Embryonic facial prominence (tissue), 1 donor: ENCODE data around the gene ATF1.
"Not testable (repeated sequence)": the region's sequence is repeated elsewhere in the genome, so short reads cannot be mapped to it uniquely, and the experiment has no call there.

Source experiments
- DNase-seq: peaks from one replicate; pipeline ENCODE4 v3.0.0-alpha.2; 2016; ENCODE audit errors: extremely low spot score

The ATF1 gene

DNA sequence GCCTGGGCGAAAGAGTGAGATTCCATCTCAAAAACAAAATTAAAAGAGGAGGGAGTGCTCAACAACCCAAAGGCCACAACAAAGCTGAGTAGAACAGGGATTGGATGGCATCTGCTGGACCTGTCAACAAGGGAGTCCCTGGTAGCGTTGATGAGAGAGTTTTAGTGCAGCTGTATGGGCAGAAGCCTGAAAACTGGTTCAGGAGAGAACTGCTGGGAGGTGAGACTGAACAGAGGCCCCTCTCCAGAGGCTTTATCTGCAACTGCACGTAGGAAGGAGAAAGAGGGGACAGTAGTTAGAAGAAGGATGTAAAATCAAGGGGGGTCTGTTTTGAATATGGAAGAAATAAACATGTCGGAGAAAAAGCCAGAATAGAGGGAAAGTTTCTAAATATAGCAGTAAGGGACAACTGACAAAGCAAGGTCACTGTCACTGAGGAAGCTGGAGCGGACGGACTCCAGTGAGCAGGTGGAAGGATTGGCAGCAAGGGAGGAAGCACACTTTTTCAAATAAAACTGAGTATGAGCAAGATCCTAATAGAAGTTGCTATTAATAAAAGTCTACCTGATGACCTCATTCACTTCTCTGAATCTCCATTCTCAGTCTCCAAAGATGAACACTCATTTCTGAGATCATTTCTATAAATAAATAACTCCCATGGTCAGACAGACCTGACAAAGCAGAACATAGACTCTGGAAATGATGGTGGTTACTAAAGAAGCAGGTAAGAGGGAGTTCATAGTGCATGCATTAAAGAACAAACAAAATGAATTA lies 11.8 kb upstream of the ATF1 start:
- DNase-seq, result no peak

DNA sequence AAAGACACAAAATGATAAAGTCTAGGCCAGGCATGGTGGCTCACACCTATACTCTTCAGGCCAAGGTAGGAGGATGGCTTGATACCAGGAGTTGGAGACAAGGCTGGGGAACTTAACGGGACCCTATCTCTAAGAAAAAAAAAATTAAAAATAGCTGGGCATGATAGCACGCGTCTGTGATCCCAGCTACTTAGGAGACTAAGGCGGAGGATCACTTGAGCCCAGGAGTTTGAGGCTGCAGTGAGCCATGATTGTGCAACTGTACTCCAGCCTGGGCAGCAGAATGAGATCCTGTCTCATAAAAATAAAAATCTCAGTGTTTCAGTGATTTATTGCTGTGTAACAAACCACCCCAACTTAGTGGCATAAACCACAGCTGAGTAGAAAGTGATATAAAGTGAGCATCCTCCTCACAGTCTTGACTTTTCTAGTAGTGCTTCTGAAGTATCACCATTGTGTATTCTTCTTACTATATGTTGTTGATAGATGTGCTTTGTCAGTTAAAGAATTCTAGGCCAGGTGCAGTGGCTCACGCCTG lies 10.6 kb upstream of the ATF1 start:
- DNase-seq, result no peak

DNA sequence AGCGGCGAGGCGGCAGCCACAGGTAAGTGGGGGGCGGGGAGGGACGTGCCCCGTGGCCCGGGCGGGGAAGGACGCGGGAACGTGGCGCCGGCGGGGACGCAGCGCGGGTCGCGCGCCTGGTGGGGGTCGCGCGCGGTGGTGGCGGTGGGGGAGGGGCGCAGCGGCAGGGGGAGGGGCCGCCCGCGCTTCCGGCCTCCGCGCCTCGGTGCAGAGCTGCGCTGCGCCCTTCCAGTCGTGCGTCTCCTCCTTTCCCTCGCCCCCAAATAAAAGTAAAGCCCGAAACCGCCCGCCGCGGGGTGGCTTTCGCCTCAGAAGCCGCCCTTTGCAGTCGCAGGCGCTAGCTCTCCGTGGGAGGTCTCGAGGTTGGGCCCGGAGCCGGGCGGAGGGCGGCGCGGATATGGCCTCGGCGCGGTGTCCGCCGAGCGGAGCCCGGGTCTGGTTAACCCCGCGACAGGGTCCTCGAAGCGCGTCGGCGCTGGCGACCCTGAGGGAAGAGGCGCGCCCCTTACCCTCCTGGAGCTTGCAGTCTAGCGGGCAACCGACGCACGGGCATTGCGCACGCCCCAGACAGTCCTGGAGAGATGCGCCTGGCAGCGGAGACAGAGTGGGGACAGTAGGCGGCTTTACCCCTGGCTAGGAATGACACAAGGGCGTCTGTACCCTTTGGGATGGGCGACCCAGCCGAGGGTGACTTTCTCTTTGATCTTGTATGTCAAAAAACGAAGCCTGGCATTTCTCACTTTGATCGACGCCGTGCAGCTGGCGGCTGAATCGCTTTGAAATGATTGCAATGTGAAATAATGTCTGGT lies 589 bp downstream of the ATF1 start:
- DNase-seq, result peak; percentile 22

DNA sequence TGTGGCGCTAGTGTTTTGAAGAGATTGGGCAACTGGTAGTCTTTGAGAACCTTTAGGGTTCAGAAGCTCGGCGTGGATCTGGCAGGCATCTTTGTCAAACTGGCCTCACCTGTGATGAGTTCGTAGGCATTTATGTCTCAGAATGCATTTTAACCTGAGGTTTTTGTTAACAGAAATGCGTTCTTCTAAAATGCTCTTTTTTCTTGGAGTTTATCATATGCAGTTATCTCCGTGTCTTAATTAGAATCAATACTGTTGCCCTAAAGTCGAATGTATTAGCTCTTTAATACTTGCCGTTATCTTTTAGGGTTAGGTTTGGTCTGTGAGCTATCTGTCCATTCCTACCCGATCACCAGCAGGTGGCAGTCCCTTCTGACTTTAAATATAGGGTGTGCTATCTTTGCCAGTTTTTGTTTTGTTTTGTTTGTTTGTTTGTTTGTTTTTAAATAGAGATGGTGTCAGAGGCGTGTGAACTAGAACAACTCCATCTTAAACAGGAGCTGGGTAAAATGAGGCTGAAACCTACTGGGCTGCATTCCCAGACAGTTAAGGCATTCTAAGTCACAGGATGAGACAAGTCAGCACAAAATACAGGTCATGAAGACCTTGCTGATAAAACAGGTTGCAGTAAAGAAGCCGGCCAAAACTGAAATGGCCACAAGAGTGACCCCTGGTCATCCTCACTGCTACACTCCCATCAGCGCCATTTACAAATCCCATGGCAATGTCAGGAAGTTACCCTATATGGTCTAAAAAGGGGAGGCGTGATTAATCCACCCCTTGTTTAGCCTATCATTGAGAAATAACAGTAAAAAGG lies 1.4 kb downstream of the ATF1 start:
- DNase-seq, result peak; percentile 22

DNA sequence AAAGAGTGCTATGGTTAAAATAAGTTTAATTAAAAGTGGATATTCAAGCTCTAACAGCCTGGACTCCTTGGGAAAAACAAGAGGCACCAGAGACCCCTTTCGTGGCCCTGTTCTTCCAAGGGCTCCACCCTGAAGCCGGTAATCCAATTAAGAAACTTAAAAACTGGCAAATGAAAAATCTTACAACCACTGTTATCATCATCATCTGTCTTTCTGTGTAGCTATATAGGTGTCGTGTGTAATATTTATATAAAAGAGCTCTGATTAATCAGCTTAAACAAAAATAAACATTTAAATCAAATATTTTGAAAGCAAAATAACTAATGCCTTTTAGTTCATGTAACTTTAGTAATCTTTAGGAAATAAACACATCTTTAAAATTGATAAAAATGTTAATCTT lies 4.5 kb downstream of the ATF1 start:
- DNase-seq, result no peak

DNA sequence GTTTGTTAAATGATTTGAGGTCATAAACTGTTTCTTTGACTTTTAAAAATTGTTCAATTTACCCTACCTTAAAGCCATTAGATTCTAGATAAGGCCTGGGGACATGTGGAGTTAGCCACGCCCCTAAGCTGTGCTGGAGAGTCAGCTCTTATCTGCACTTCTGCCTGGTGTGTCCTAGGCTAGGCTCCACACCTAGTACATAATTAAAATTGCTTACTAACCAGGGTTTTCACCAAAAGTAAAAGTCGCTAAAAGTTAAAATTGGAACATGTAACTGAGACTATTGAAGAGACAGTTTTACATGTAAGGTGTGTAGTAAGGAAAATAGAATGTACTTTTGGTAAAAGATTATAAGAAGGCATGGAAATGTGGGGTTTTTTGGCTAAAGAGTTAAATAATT lies 4.9 kb downstream of the ATF1 start:
- DNase-seq, result not testable (repeated sequence)

DNA sequence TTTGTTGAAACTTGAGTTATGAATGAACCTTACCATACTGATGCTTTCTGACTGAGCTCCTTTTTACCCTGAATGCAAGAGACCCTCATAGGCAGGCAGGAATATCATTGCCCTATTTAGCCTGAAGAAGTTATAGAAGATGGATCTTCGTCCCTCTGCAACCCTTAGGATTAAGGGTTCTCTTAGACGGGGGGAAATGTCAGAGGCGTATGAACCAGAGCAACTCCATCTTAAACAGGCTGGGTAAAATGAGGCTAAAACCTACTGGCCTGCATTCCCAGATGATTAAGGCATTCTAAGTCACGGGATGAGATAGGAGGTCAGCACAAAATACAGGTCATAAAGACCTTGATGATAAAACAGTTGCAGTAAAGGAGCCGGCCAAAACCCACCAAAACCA lies 7.5 kb downstream of the ATF1 start:
- DNase-seq, result no peak

DNA sequence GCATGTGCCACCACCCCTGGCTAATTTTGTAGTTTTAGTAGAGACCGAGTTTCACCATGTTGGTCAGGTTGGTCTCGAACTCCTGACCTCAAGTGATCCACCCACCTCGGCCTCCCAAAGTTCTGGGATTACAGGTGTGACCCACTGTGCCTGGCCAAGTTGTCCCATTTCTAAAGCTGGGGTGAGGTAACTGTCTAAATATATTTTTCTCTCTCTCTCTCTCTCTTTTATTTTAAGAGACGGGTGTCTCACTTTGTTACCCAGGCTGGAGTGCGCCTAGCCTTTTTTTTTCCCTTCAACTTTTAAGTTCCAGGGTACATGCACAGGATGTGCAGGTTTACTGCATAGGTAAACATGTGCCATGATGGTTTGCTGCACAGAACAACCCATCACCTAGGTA lies 8.6 kb downstream of the ATF1 start:
- no peak for DNase-seq

DNA sequence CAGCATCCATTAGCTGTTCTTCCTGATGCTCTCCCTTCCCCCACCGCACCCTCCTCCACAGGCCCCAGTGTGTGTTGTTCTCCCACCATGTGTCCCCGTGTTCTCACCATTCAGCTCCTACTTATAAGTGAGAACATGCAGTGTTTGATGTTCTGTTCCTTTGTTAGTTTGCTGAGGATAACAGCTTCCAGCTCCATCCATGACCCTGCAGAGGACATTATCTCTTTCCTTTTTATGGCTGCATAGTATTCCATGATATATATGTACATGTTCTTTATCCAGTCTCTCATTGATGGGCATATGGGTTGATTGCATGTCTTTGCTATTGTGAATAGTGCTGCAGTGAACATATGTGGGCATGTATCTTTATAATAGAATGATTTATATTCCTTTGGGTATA lies 9.0 kb downstream of the ATF1 start:
- DNase-seq, result no peak

DNA sequence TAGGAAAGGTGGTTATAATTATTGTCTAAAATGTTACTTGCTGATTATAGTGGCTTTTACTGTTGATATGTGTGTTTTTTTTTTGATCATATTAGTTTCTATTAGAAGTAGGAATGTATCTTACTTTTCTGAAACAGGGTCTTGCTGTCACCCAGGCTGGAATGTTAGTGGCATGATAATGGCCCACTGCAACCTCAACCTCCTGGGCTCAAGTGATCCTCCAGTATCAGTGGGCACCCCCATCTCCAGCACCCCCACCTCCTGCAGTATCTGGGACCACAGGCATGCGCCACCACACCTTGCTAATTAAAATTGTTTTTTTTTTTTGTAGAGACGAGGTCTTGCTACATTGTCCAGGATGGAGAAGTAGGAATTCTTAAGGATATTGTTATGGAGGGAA lies 11.3 kb downstream of the ATF1 start:
- no peak for DNase-seq

DNA sequence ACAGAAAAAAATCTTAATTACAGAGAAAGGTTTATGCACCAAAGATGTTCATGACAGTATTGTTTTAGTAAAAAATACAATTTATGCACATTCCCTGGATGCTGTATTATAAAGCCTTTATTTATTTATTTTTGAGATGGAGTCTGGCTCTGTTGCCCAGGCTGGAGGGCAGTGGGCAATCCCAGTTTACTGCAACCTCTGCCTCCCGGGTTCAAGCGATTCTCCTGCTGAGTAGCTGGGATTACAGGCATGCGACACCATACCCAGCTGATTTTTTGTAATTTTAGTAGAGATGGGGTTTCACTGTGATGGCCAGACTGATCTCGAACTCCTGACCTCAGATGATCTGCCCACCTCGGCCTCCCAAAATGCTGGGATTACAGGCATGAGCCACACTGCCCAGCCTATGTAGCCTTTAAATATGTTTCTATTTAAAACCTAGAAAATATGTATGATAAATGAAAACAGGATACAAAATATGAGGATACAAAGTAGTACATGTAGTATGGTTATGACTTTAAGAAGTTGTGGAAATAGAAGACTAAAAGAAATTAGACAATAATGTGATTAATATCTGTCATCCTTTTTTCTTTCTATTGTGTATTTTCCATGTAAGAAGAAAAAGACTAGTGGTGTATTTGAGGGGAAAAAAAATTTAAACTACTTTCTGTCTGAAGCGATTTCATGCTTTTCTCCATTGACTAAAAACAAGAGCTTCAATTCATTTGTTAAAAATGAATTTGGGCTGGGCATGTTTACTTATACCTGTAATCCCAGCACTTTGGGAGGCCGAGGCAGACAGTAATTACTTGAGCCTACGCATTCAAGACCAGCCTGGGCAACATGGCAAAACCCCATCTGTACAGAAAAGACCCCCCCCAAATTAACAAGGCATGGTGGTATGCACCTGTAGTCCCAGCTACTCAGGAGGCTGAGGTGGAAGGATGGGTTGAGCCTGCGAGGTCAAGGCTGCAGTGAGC lies 13.1 kb downstream of the ATF1 start:
- DNase-seq, result no peak

DNA sequence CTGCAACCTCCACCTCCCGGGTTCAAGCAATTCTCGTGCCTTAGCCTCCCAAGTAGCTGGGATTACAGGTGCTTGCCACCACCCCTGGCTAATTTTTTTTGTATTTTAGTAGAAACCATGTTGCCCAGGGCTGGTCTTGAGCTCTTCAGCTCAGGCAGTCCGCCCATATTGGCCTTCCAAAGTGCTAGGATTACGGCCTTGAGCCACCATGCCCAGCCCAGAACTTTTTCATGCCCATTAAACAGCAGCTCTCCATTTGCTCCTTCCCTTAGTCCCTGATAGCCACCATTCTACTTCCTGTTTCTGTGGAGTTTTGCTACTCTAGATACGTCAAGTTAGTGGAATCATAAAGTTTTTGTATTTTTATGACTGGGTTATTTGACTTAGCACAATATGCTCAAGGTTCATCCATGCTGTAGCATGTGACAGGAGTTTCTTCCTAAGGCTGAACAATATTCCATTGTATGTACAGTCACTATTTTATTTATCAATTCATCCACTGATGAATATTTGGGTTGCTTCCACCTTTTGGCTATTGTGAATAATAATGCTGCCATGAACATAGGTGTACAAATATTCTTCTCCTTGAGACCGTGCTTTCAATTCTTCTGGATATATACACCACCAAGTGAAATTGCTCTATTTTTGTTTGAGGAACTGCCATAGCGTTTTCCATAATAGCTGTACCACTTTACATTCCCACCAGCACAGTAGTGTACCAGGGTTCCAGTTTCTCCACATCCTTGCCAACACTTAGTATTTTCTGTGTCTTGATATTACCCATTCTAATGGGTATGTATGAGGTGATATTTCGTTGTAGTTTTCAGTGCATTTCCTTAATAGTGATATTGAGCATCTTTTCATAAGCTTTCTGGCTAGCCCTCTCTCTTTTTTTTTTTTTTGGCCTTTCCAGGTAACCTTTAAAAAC lies 15.0 kb downstream of the ATF1 start:
- no peak for DNase-seq

DNA sequence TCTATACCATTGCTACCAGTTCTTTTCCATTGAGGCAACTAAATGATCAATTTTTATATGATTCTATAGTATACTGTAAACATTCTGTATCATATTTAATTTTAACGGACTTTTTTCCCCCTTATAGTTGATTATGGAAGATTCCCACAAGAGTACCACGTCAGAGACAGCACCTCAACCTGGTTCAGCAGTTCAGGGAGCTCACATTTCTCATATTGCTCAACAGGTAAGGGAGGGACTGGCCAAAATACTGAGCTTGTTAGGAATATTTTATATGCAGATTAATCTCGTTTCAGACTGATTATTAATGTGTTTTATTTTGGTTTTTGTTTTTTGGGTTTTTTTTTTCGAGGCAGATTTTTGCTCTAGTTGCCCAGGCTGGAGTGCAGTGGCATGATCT lies 16.1 kb downstream of the ATF1 start:
- no peak for DNase-seq

DNA sequence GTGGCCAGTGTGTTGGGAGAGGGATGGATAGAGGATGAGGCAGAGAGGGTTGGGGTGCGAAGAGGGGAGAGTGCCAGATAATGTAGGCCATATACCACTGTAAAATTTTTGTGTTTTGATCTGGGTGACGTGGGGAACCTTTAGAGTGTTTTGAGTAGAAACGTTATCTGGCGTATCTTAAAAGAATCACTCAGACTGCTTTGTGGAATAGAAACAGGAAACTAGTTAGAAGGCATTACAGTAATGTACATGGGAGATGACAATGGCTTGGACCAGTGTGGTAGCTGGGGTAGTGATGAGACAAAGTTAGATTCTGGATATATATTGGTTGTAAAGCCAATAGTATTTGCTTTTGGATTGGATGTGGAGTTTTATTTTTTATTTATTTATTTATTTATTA lies 20.6 kb downstream of the ATF1 start:
- DNase-seq, result no peak

DNA sequence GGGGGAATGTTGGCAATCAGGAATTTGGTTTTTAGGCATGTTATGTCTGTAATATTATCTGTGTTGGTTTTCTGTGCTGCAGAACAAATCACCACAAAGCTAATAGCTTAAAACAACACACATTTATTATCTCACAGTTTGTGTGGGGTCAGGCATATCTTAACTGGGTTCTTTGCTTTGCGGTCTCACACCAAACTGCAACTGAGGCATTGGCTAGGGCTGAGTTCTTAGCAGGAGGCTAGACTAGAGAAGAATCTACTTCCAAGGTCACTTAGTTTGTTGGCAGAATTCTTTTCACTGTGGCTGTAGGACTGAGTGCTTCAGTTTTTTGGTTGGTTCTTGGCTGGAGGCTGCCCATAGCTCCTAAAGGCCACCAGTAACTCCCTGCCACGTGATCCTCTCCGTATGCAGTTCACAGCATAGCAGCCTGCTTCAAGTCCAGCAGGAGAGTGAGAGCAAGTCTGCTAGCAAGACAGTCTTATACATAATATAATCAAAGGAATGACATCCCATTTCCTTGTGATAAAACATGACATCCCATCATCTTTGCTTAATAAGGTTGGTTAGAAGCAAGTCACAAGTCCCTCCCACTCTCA lies 21.6 kb downstream of the ATF1 start:
- no peak for DNase-seq

DNA sequence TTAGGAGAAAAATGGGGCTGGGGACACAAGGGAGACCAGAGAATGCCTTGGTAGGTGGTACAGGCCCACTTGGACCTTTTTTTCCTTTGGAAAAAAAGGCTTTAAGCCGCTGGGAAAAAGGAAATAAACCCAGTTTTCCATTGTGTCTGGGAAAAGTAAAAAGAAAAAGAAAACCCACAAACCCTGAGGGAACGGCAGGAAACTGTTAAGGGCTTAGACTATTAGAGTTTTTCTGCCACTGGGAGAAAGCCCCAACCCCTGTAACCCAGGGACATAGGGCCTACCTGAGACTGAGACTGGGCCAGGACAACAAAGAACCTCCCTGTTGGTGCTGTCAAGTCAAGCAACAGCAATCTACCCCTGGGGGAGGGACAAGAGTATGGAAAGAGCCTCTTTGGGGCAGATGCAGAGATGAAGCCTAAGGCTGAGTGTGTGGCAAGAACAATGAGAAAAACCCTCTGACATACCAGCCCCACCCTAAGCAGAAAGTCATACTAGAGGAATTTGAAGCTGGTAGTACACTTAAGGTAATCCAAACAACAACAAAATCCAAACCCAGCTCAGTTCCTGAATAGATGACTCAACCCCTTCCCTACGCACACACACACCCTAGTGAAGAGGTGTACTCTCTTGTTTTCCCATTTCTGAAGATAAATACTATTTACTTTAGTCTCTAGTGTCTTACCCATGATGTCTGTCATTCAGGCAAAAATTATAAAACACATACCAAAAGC lies 22.8 kb downstream of the ATF1 start:
- DNase-seq, result no peak

DNA sequence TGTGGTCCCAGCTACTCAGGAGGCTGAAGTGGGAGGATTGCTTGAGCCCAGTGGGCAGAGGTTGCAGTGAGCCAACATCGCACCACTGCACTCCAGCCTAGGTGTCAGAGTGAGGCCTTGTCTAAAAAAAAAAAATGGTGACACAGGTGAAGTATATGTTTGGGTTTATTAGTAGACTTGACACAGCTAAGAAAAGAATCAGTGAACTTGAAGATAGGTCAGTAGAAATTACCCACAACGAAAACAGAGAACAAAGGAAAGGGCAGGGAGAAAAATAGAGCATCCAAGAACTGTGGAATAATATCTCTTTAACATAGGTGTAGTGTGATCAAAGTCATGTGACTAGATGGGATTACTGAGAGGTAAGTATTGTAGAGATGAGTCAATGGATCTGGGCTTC lies 23.7 kb downstream of the ATF1 start:
- no peak for DNase-seq

DNA sequence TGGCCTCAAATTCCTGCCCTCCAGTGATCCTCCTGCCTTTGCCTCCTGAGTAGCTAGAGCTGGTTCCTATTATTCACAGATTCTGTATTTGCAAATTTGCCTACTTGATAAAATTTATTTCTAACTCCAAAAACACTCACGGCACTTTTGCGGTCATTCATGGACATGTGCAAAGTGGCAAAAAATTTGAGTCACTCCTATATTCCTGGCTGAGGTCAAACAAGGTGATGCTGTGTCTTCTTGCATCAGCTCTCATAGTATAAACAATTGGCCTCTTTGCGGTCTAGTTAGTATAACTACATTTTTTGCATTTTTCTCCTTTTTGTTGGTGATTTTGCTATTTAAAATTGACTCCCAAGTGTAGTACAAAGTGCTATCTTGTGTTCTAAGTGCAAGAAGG lies 24.7 kb downstream of the ATF1 start:
- no peak for DNase-seq

DNA sequence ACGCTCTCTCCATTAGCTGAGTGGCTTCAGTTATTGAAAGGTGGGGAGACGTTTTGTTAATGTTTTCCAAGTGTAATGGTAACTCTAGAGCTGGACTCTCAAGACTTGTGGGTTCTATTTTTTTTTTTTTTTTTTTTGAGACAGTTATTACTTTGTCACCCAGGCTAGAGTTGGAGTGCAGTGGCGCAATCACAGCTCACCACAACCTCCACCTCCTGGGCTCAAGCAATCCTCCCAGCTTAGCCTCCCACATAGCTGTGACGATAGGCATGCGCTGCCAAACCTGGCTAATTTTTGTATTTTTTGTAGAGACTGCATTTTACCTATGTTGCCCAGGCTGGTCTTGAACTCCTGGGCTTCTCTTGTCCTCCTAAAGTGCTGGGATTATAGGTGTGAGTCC lies 26.2 kb downstream of the ATF1 start:
- no peak for DNase-seq
